SK-N-SH (cell line): ENCODE measurements around the gene DSTN.

Experiments used
- CTCF ChIP-seq: fragments of 200-600 bp; sonication (generic); IDR thresholded peaks from 2 replicates; pipeline ENCODE4 v1.6.1; 2017; ENCODE audit warnings: antibody characterized with exemption, mild to moderate bottlenecking, moderate library complexity
- EZH2phosphoT487 ChIP-seq: fragments of 200-600 bp; sonication (generic); IDR thresholded peaks from 2 replicates; pipeline ENCODE4 v1.6.1; 2017; ENCODE audit warnings: low read depth, mixed run types, mild to moderate bottlenecking, antibody characterized with exemption, moderate library complexity, borderline replicate concordance
- GABPA ChIP-seq: IDR thresholded peaks from 2 replicates; pipeline ENCODE4 v1.4.0; 2012; ENCODE audit warnings: low read depth, mild to moderate bottlenecking
- POLR2AphosphoS5 ChIP-seq: IDR thresholded peaks from 2 replicates; pipeline ENCODE4 v1.6.1; 2012; ENCODE audit warnings: low read depth, low read length
- SIN3A ChIP-seq: IDR thresholded peaks from 2 replicates; pipeline ENCODE4 v1.6.1; 2012; ENCODE audit warnings: low read depth, mild to moderate bottlenecking, low read length, moderate library complexity, borderline replicate concordance
- TAF1 ChIP-seq: IDR thresholded peaks from 2 replicates; pipeline ENCODE4 v1.6.1; 2012; ENCODE audit warnings: low read depth, mild to moderate bottlenecking, low read length, moderate library complexity, borderline replicate concordance
- TF ChIP-seq, protein P1 (sequence below): IDR thresholded peaks from 2 replicates; pipeline ENCODE4 v1.6.1; 2012; ENCODE audit warnings: mild to moderate bottlenecking, low read depth, low read length, moderate library complexity

DNA sequence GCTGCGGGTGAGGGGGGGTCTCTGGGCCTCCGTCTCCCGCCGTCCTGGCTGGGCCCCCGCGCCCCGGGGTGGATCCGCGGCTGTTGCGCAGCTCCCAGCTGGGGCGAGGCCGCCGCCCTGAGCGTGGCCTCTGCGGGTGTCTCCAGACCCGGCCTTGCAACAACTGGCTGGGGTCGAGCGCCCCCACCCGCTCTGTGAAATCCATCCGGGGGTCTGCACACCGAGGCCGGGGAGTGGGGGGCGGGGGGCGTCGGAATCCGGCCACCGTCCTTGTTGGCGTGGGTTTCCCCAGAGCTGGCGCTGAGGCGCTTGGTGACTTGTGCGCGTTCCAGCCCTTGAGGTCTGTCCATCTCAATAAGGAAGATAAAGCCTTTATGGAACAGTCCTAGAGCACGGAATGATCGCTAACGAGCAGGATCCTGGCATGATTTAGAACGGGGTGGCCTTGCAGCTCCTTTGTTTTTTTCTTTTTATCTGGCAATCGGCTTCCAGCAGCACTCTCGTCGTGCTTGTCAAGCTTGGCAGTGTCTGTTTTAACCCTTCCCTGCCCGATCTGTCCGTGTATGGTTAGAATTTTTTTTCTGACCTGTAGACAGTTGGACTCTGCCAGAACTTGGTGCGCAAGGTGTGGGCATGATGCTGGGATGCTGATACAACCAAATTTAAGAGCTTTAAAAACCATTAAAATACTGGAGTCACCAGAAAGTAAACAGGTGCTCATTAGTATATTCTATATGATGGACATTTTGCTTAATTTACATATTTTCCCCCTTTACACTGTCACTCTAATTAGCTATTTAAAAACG lies 675 bp downstream of the DSTN start:
- TF ChIP-seq CTCF (peak; percentile 37; the same call in 1 of the 2 replicates), GABPA (peak; percentile 10; the same call in 1 of the 2 replicates), EZH2phosphoT487 (no peak), POLR2AphosphoS5 (no peak), TAF1 (no peak), SIN3A (no peak; the same call in none of the 2 replicates)
- TF ChIP-seq, protein P1, sequence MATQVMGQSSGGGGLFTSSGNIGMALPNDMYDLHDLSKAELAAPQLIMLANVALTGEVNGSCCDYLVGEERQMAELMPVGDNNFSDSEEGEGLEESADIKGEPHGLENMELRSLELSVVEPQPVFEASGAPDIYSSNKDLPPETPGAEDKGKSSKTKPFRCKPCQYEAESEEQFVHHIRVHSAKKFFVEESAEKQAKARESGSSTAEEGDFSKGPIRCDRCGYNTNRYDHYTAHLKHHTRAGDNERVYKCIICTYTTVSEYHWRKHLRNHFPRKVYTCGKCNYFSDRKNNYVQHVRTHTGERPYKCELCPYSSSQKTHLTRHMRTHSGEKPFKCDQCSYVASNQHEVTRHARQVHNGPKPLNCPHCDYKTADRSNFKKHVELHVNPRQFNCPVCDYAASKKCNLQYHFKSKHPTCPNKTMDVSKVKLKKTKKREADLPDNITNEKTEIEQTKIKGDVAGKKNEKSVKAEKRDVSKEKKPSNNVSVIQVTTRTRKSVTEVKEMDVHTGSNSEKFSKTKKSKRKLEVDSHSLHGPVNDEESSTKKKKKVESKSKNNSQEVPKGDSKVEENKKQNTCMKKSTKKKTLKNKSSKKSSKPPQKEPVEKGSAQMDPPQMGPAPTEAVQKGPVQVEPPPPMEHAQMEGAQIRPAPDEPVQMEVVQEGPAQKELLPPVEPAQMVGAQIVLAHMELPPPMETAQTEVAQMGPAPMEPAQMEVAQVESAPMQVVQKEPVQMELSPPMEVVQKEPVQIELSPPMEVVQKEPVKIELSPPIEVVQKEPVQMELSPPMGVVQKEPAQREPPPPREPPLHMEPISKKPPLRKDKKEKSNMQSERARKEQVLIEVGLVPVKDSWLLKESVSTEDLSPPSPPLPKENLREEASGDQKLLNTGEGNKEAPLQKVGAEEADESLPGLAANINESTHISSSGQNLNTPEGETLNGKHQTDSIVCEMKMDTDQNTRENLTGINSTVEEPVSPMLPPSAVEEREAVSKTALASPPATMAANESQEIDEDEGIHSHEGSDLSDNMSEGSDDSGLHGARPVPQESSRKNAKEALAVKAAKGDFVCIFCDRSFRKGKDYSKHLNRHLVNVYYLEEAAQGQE: no peak
